Transverse colon (tissue), 3 donors: ENCODE results near the gene TXNRD1.

ENCODE experiments used
- CTCF ChIP-seq, 5 experiments: fragments of 200-600 bp in 3 of 5; fragments of 450-650 bp in 2 of 5; sonication (generic) in 3 of 5; IDR thresholded peaks; 1 replicate in 2 of 5; 2 replicates in 3 of 5; pipeline ENCODE4 v1.5.1; 2016 to 2017; ENCODE audit warnings: antibody characterized with exemption in 5 of 5, inconsistent platforms in 3 of 5, mild to moderate bottlenecking in 2 of 5, moderate library complexity in 1 of 5
- POLR2A ChIP-seq: fragments of 450-650 bp; IDR thresholded peaks from one replicate; pipeline ENCODE4 v1.6.1; 2016; ENCODE audit warnings: antibody characterized with exemption, mild to moderate bottlenecking, moderate library complexity

GRCh38 chr12:104333692-104334255 is 118.2 kb downstream of the TXNRD1 start:
- TF ChIP-seq CTCF (IDR thresholded peaks at IDR 0.05) (no peak), POLR2A (no peak)
